Measurements from ENCODE around the gene LRRC74B. TPM values are rescaled to one million over a fixed set of nuclear protein-coding genes. Genes with fewer than 3 reads are reported as not detected.
"Not testable (repeated sequence)": the region's sequence is repeated elsewhere in the genome, so short reads cannot be mapped to it uniquely, and the experiment has no call there.

Gene LRRC74B
- total and polyA plus RNA-seq, 4 experiments from 2014 or later = not detected

GRCh38 chr22:21009208-21009607, 36.5 kb upstream of the LRRC74B start:
- H3K36me3 ChIP-seq (ENCODE audit: insufficient read depth, low read length); POLR2A ChIA-PET (ENCODE audit: partially characterized antibody); H3K27me3 Mint-ChIP-seq; H3K9me3 Mint-ChIP-seq; H3K27me3 ChIP-seq (ENCODE audit: insufficient read depth, low read length); H3K4me3 Mint-ChIP-seq; H3K36me3 Mint-ChIP-seq; H3K9me3 ChIP-seq (ENCODE audit: control insufficient read depth in 1 of 2, low read length in 2 of 2); H3K4me1 ChIP-seq (ENCODE audit: insufficient read depth, low read length); DNase-seq; CTCF ChIA-PET (ENCODE audit: partially characterized antibody); intact Hi-C loops (cut with micrococcal nuclease); H3K27ac ChIP-seq (ENCODE audit: low read depth, low read length); H3K4me3 ChIP-seq (ENCODE audit: low read length in 2 of 2): not testable (repeated sequence)
- peak overlapping the region in 1 of 7 donors; percentile 47 for H3K27ac Mint-ChIP-seq
- H3K4me1 Mint-ChIP-seq = peaks cover 7 to 13% (median 10%) of the 10 kb centered on the region in 4 donors

DNA sequence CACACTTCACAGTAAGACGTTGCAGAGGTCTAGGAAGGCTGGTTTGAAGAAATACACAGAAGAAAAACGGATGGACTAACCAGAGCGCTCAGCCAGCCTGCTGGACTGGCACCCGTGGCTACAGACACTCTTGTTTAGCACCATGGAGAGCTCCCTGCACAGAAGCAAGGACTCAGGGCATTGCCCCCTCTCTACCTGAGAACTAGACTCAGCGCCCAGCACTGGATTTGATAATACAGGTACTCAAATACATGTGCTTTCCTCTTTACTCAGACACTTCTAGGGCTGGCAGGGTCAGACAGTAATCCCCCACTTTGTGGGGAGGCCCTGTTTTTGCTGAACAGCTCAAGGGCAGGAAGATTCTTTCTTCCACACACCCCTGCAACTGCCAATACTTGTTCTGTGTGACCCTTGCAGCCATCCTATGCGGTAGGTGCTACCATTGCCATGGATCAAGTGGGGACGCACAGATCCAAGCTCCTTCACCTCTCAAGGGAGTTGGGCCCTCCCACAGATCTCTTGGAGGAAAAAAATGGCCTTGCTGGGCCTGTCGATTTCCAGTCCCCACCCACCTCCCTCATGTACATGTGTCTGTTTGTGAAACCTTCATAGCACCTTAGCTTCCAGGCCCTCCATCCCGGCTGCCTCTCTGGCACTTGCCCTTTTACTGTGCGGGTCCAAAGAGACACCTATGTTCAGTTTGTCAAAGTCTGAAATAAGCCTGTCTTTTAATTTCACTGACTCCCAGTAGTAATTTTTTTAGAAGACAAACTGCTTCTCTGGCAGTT, 35.9 kb upstream of the LRRC74B start:
- ChIA-PET POLR2A (ENCODE audit: partially characterized antibody) (interaction anchor here (0.7 kb wide), 1 partner anchor 27 kb away, joined by 3 read pairs; the partner anchor contains the start of gene LZTR1), CTCF (ENCODE audit: partially characterized antibody) (no interaction called here)
- H3K27ac Mint-ChIP-seq = peak overlapping the region in 2 of 7 donors; percentile 48 to 73
- H3K4me1 ChIP-seq (ENCODE audit: insufficient read depth, low read length) = peaks cover 12% of the 10 kb centered on the region
- peak in 3 of 5 donors; percentile 31 to 38 (median 36) for DNase-seq
- H3K4me3 Mint-ChIP-seq = no peak overlapping the region
- H3K27me3 Mint-ChIP-seq = no peaks in the 10 kb centered on the region
- no peaks in the 10 kb centered on the region for H3K36me3 ChIP-seq (ENCODE audit: insufficient read depth, low read length)
- intact Hi-C loops (cut with micrococcal nuclease) = no loop called here
- peaks cover 12 to 19% (median 16%) of the 10 kb centered on the region in 4 donors for H3K4me1 Mint-ChIP-seq
- H3K27ac ChIP-seq (ENCODE audit: low read depth, low read length) = no peak overlapping the region
- no peaks in the 10 kb centered on the region for H3K36me3 Mint-ChIP-seq
- no peaks in the 10 kb centered on the region for H3K9me3 ChIP-seq (ENCODE audit: control insufficient read depth in 1 of 2, low read length in 2 of 2)
- no peaks in the 10 kb centered on the region for H3K27me3 ChIP-seq (ENCODE audit: insufficient read depth, low read length)
- H3K4me3 ChIP-seq (ENCODE audit: low read length in 2 of 2) = no peak overlapping the region
- H3K9me3 Mint-ChIP-seq = no peaks in the 10 kb centered on the region

- H3K9me3 Mint-ChIP-seq = no peaks in the 10 kb centered on the region
- Histone ChIP-seq H3K4me3 (ENCODE audit: low read length in 2 of 2) (no peak overlapping the region), H3K4me1 (ENCODE audit: insufficient read depth, low read length) (peaks cover 19% of the 10 kb centered on the region), H3K27ac (ENCODE audit: low read depth, low read length) (no peak overlapping the region), H3K27me3 (ENCODE audit: insufficient read depth, low read length) (no peaks in the 10 kb centered on the region), H3K36me3 (ENCODE audit: insufficient read depth, low read length) (no peaks in the 10 kb centered on the region), H3K9me3 (ENCODE audit: control insufficient read depth in 1 of 2, low read length in 2 of 2) (no peaks in the 10 kb centered on the region)
- POLR2A ChIA-PET (ENCODE audit: partially characterized antibody) = interaction anchor here (0.7 kb wide), 1 partner anchor 28 kb away, joined by 3 read pairs; the partner anchor contains the start of gene LZTR1
- CTCF ChIA-PET (ENCODE audit: partially characterized antibody) = no interaction called here
- H3K4me1 Mint-ChIP-seq = peaks cover 17 to 26% (median 21%) of the 10 kb centered on the region in 4 donors
- no peak overlapping the region for H3K4me3 Mint-ChIP-seq
- H3K36me3 Mint-ChIP-seq = no peaks in the 10 kb centered on the region
- no peak for DNase-seq
- peak overlapping the region in 3 of 7 donors; percentile 48 to 73 (median 70) for H3K27ac Mint-ChIP-seq
- H3K27me3 Mint-ChIP-seq = no peaks in the 10 kb centered on the region
- intact Hi-C loops (cut with micrococcal nuclease) = no loop called here
Measured at GRCh38 chr22:21010426-21011113, 35.2 kb upstream of the LRRC74B start.

DNA sequence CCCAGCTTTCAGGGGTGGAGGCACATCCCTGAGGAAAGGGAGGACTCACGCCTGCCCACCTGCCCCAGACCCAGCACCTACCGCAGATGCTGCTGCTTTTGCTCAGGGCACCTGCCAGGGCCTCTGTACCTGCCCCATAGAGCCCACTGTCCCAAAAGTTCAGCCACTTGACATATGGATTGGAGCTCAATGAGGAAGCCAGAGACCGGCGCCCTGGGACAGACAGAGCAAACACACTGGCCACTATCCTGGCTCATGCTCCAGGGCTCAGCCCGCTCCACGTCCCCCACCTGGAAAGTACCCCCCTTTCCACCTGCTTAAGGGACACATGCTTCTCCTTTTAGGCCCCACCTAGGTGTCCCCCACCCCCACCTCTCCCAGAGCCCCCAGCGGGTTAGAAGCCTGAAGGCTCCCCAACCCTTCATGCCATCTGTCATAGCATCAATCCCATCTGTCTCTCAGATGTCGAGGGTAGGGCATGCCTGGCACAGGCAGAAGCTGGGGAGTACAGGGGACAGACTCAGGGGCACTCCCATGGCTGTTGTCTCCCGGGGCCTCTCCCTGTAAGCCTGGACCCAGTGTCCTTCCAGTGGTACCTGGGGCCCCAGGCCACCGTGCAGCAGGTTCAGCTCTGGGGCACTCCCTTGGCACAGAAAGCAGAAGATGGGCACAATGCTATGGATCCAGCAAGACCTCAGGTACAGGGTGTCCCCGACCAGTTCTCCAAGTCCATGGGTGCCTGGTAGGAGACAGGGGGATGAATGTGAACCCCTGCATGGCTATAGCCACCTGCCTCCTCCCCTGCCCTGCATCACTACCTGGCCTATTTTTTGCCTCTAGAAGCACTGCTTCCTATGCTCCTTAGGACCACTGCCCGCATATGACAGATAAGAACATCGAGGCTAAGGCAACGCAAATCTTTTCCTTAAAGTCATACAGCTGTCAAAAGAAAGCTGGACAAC, 33.0 kb upstream of the LRRC74B start:
- Mint-ChIP-seq H3K27me3 (no peaks in the 10 kb centered on the region), H3K4me3 (peak overlapping the region in 3 of 8 donors; percentile 13 to 88 (median 51)), H3K4me1 (peaks cover 16 to 36% (median 23%) of the 10 kb centered on the region in 4 donors), H3K36me3 (no peaks in the 10 kb centered on the region), H3K9me3 (no peaks in the 10 kb centered on the region), H3K27ac (peak overlapping the region; percentile 86 to 98 (median 92))
- no peaks in the 10 kb centered on the region for H3K36me3 ChIP-seq (ENCODE audit: insufficient read depth, low read length)
- H3K9me3 ChIP-seq (ENCODE audit: control insufficient read depth in 1 of 2, low read length in 2 of 2) = no peaks in the 10 kb centered on the region
- no peaks in the 10 kb centered on the region for H3K27me3 ChIP-seq (ENCODE audit: insufficient read depth, low read length)
- peaks cover 23% of the 10 kb centered on the region for H3K4me1 ChIP-seq (ENCODE audit: insufficient read depth, low read length)
- H3K4me3 ChIP-seq (ENCODE audit: low read length in 2 of 2) = no peak overlapping the region
- CTCF ChIA-PET (ENCODE audit: partially characterized antibody) = interaction anchor here (0.9 to 2.2 kb wide), 3 partner anchors 10 to 31 kb away, joined by 3 to 5 read pairs (median 4); partner anchors contain the start of genes LZTR1 and THAP7
- no peak for DNase-seq
- peak overlapping the region; percentile 61 for H3K27ac ChIP-seq (ENCODE audit: low read depth, low read length)
- POLR2A ChIA-PET (ENCODE audit: partially characterized antibody) = interaction anchor here (1.0 to 4.5 kb wide), 2 partner anchors 11 to 13 kb away, joined by 4 to 48 read pairs; partner anchors contain the start of gene THAP7
- intact Hi-C loops (cut with micrococcal nuclease) = no loop called here

GRCh38 chr22:21013657-21014201, 32.0 kb upstream of the LRRC74B start:
- H3K36me3 Mint-ChIP-seq = no peaks in the 10 kb centered on the region

GRCh38 chr22:21014202-21014725, 31.5 kb upstream of the LRRC74B start:
- intact Hi-C loops (cut with micrococcal nuclease) = no loop called here

More at GRCh38 chr22:21013657-21014201, 32.0 kb upstream of the LRRC74B start:
- ChIA-PET POLR2A (ENCODE audit: partially characterized antibody) (interaction anchor here (4.5 kb wide), 1 partner anchor 12 kb away, joined by 48 read pairs; the partner anchor contains the start of gene THAP7), CTCF (ENCODE audit: partially characterized antibody) (interaction anchor here (0.9 to 2.2 kb wide), 3 partner anchors 11 to 32 kb away, joined by 3 to 5 read pairs (median 4); partner anchors contain the start of genes LZTR1 and THAP7)
- H3K36me3 ChIP-seq (ENCODE audit: insufficient read depth, low read length) = no peaks in the 10 kb centered on the region
- peak overlapping the region; percentile 61 for H3K27ac ChIP-seq (ENCODE audit: low read depth, low read length)
- DNase-seq = no peak
- peak overlapping the region; percentile 4 to 51 for H3K4me3 ChIP-seq (ENCODE audit: low read length in 2 of 2)
- intact Hi-C loops (cut with micrococcal nuclease) = no loop called here
- H3K4me3 Mint-ChIP-seq = peak overlapping the region; percentile 78 to 93 (median 88)
- H3K27me3 Mint-ChIP-seq = no peaks in the 10 kb centered on the region
- no peaks in the 10 kb centered on the region for H3K27me3 ChIP-seq (ENCODE audit: insufficient read depth, low read length)
- H3K9me3 Mint-ChIP-seq = no peaks in the 10 kb centered on the region
- H3K4me1 Mint-ChIP-seq = peaks cover 16 to 36% (median 23%) of the 10 kb centered on the region in 4 donors
- peak overlapping the region; percentile 86 to 99 (median 97) for H3K27ac Mint-ChIP-seq
- H3K4me1 ChIP-seq (ENCODE audit: insufficient read depth, low read length) = peaks cover 23% of the 10 kb centered on the region
- no peaks in the 10 kb centered on the region for H3K9me3 ChIP-seq (ENCODE audit: control insufficient read depth in 1 of 2, low read length in 2 of 2)

More at GRCh38 chr22:21014202-21014725, 31.5 kb upstream of the LRRC74B start:
- no peaks in the 10 kb centered on the region for H3K36me3 Mint-ChIP-seq
- ChIA-PET CTCF (ENCODE audit: partially characterized antibody) (interaction anchor here (1.3 to 2.2 kb wide), 3 partner anchors 11 to 33 kb away, joined by 3 to 5 read pairs (median 4); partner anchors contain the start of gene LZTR1), POLR2A (ENCODE audit: partially characterized antibody) (interaction anchor here (4.5 kb wide), 1 partner anchor 12 kb away, joined by 48 read pairs; the partner anchor contains the start of gene THAP7)
- Histone ChIP-seq H3K4me3 (ENCODE audit: low read length in 2 of 2) (peak overlapping the region; percentile 51 to 55), H3K9me3 (ENCODE audit: control insufficient read depth in 1 of 2, low read length in 2 of 2) (no peaks in the 10 kb centered on the region), H3K36me3 (ENCODE audit: insufficient read depth, low read length) (no peaks in the 10 kb centered on the region), H3K4me1 (ENCODE audit: insufficient read depth, low read length) (peaks cover 23% of the 10 kb centered on the region), H3K27me3 (ENCODE audit: insufficient read depth, low read length) (no peaks in the 10 kb centered on the region), H3K27ac (ENCODE audit: low read depth, low read length) (peak overlapping the region; percentile 61)
- H3K27me3 Mint-ChIP-seq = no peaks in the 10 kb centered on the region
- H3K4me3 Mint-ChIP-seq = peak overlapping the region; percentile 78 to 93 (median 88)
- DNase-seq = peak; percentile 79 to 88 (median 84)
- H3K4me1 Mint-ChIP-seq = peaks cover 16 to 36% (median 23%) of the 10 kb centered on the region in 4 donors
- peak overlapping the region; percentile 86 to 99 (median 97) for H3K27ac Mint-ChIP-seq
- peaks cover 0 to 2% (median 0%) of the 10 kb centered on the region in 8 donors for H3K9me3 Mint-ChIP-seq

Data from CD4-positive, alpha-beta memory T cell (primary cell).